ENCODE results near the gene UFSP2. TPM values are rescaled to one million over a fixed set of nuclear protein-coding genes. Genes with fewer than 3 reads are reported as not detected.
A peak's percentile ranks its signal among the peaks of the same experiment; 100 is the strongest.

The UFSP2 gene
- total RNA-seq, 1 donor from 2014 or later: 42.1 TPM

- peak; percentile 70 for DNase-seq
Observed at GRCh38 chr4:185424905-185425646, 688 bp downstream of the UFSP2 start.

DNA sequence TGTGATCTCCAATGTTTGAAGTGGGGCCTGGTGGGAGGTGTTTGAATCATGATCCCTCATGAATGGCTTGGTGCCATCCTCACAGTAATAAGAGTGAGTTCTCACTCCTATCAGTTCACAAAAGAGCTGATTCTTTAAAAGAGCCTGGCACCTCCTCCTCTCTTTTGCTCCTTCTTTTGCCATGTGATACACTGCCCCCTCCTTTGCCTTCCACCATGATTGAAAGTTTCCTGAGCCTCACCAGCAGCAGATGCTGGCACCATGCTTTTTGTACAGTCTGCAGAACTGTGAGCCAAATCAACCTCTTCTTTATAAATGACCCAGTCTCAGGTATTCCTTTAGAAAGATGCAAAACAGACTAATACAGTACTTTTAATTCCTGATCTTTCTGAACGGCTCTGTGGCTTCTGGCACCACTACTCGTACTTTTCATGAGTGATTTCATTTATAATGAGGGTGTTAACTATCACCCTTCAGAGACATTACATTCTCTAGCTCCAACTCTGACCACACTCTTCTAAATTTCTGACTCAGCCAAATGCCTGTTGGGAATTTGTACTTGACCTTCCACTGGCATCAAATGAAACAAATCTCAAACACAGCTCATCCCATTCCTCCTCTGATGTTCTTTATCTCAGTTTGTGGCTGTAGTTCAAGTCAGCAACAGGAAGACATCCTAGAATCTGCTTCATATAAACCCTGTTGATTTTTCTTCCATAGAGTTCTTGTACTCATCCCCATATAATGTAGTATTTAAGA lies 4.2 kb downstream of the UFSP2 start:
- DNase-seq: no peak

- DNase-seq: no peak
Observed at GRCh38 chr4:185416955-185417354, 8.8 kb downstream of the UFSP2 start.

DNA sequence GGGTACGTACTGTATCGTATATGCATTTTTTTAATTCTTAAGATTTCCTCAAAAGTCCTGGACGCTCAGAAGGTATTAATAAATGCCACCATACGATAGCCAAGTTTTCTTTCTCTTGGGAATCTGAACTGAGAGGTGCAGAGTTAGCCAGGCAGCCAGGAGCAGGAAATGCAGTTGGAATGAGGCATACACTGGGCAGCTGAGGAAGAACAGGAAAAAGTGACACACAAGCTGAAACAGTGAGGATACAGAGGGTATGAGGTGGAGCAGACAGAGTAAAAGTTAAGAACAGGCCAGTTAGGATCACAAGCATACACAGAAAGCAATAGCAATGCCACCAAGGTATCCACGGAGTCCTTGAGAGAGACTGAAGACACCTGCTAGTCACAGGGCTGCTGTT lies 13.4 kb downstream of the UFSP2 start:
- DNase-seq: no peak

GRCh38 chr4:185411849-185412248 lies 13.9 kb downstream of the UFSP2 start:
- no peak for DNase-seq

GRCh38 chr4:185408432-185408831 lies 17.3 kb downstream of the UFSP2 start:
- no peak for DNase-seq

DNA sequence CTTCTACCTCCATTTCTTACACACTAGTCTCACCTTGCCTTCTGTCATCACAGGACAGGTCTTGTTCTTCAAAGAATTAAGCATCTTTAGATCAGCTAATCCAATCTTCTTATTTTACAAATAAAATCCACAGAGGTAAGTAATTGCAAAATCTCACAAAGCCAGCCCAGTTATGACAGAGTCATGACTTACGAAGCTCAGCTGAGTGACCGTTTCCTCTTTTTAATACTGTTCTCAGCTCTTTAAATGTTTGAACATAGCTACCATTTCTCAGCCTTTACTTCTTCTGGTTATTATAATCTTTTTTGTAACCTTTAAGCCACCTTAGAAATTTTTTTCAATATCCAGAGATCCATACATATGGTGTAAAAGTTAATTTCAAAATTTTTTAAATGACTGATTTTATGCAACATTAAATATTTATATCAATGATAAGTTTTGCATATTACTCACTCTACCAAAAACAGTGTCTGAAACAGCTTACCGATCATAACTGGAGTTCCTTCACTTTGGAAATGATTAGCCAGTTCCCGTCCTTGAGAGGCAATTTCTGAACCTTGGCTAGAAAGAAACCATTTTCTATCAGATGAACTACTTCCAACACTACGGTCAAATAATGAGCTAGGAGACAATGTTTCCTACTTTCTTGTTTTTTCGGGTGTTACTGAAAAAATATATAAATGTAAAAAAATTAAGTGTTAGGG lies 20.3 kb downstream of the UFSP2 start:
- no peak for DNase-seq

DNA sequence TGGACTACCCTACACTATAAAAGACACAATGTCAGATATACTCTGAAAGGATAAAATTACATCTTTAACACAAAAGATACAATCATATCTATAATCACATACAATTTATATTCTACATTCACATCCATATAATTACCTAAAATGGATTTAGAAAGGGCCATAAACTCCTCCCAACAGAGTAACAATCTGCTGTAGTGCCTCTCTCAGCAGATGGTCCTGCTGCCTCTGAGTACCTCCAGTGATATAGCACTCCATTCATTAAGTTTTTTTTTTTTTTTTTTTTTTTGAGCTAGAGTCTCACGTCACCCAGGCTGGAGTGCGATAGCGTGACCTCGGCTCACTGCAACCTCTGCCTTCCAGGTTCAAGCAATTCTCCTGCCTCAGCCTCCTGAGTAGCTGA lies 21.7 kb downstream of the UFSP2 start:
- DNase-seq: no peak

DNA sequence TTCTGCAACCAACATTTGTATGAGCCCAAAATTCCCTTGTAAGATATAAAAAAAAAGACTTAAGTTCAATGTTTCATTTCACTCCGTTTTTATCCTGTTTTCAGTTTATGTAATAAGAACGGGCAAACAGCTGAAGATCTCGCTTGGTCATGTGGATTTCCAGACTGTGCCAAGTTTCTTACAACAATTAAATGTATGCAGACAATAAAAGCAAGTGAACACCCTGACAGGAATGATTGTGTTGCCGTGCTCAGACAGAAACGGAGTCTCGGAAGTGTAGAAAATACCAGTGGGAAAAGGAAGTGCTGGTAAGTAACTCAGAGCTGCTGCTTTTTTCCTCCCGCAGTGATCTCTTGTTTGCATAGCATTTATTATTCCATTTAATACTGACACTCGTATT lies 26.3 kb downstream of the UFSP2 start:
- no peak for DNase-seq

GRCh38 chr4:185398618-185399017 lies 27.1 kb downstream of the UFSP2 start:
- DNase-seq: no peak

- DNase-seq: no peak
Observed at GRCh38 chr4:185396724-185397385, 28.9 kb downstream of the UFSP2 start, which contains the start of gene ANKRD37. Gene ANKRD37, plus strand, starts transcription at chr4:185396841. Its CDS starts 83 bp downstream, at chr4:185396924.

- peak; percentile 94 for DNase-seq
Observed at GRCh38 chr4:185395956-185396723, 29.6 kb downstream of the UFSP2 start.

DNA sequence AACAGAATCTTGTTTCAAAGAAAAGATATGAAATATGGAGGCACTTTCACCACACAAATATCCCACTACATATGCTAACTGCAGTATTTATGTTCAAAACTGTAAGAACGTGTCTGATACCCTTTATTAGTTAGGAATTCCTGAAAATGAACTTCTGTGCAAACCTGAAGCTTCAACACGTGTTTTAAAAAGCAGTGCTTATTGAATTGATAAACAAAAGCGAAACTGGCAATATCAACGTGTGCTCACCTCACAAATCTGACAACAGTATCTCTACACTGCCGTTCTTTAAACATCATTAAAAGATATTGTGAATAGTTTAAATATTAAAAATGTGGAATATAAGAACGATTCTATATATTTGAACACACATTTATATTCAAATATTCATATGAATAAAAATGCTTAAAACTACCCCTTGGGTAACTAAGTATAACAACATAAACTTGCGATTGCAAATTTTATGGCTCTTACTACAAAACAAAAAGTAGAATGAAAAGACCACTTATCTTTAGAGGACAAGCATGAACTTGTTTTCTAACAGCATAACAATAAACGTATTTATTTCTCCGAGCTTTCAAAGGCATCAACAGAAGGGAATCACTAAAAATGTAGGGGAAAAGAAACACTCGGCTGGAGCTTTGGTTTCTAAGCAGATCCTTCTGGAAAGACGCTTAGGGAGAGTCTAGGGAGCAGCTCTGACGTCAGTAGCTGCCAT lies 30.4 kb downstream of the UFSP2 start, which contains the start of gene LRP2BP:
Gene LRP2BP (minus strand): TSS at position 687 of the 718 bp plus-strand sequence. CDS start 17,738 bp downstream, outside the sequence.
- peak; percentile 82 for DNase-seq

DNA sequence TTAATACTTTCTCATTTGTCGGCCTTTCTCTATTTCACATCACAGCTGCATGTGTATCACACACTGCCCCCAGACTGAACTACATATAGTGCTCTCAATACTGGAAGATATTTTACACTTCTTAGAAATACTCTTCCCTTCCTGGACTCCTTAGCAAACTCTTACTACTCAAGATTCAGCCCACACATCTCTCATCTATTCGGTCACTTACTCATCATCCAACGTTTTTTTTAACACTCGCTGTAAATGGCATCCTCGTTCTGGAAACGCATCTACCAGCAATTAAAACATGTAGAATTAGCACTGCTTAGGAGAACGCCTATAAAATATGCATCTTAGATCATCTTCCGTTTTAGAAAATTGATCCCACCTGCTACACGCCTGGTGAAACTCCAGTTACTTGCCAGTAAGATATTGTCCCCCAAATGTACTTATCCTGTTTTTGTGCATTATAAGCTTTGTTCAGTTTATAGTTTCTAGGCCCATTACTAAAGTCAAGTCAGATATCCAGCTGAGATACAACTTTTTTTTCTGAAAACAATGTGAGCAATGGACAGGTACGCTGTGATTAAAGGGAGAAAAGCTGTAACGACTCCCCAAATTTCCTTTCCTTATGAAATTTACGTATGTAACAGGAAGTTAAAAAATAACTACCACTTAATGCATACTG lies 31.1 kb downstream of the UFSP2 start:
- no peak for DNase-seq

GRCh38 chr4:185392156-185392555 lies 33.6 kb downstream of the UFSP2 start:
- DNase-seq: no peak

DNA sequence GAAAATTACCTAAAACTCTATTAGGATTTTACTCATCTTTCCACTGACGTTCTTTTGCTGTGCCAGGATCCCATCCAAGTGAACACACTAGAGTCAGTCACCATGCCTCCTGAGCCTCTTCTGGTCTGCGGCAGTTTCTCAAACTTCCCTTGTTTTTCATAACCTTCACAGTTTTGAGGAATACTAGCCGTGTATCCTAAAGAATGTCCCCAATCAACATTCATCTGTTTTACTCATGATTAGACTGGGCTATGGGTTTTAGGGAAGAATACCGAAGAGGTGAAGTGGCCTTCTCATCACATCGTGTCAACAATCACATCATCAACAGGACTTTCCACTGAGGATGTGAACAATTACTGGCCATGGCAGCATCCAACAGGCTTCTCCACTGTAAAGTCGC lies 34.8 kb downstream of the UFSP2 start:
- no peak for DNase-seq

DNA sequence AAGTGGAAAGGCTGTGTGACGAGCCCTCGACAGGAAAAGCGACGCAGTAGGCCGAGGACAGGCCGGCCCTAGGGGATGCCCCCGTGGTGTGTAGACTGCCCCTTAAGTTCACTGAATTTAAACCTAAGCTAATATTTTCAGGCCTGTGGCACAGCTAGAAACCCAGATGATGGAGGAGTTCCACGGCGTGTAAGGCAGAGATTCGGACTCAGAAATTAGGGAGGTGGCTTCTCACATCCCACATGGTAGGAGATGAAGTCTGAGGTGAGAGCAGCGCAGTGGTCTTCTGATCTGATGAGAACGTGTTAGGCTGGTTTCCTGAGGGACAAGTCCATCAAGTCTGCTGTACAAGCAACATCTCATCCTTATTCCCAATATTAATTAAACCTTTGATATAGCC lies 37.8 kb downstream of the UFSP2 start:
- no peak for DNase-seq

- peak; percentile 23 for DNase-seq
Observed at GRCh38 chr4:185384930-185385331, 40.8 kb downstream of the UFSP2 start.

GRCh38 chr4:185384061-185384460 lies 41.7 kb downstream of the UFSP2 start:
- DNase-seq: no peak

DNA sequence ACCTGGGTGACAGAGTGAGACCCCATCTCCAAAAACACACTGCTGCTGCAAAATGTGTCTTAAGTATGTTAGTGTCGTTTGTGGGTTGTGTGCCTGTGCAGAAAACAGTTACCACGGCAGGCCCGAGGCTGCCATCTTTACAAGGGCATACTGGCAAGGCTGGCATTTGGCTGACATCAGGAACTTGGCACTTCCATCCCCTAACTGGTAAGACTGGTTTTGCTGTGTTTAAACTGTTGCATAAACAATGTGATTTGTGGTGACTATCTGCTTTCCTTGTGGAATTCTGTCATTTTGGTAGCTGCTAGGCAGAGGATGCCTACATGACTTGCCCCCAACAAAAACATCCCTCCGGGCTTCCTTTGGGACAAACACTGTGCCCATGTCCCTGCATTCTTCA lies 42.3 kb downstream of the UFSP2 start:
- DNase-seq: no peak
